ENCODE results near the gene WDFY4. TPM values are rescaled to one million over a fixed set of nuclear protein-coding genes. Genes with fewer than 3 reads are reported as not detected.

WDFY4 gene
- polyA plus RNA-seq, 1 donor from 2014 or later: 78.7 TPM

GRCh38 chr10:48880016-48880705 lies 195.5 kb downstream of the WDFY4 start:
- peaks cover 13% of the 10 kb centered on the region for H3K36me3 Mint-ChIP-seq
- H3K27ac Mint-ChIP-seq: no peak overlapping the region
- no peaks in the 10 kb centered on the region for H3K9me3 Mint-ChIP-seq
- peaks cover 0 to 4% (median 0%) of the 10 kb centered on the region in 3 donors for H3K4me1 Mint-ChIP-seq
- no peaks in the 10 kb centered on the region for H3K27me3 Mint-ChIP-seq
- no peak overlapping the region for H3K4me3 Mint-ChIP-seq

- H3K27ac Mint-ChIP-seq: no peak overlapping the region
- peaks cover 9% of the 10 kb centered on the region for H3K36me3 Mint-ChIP-seq
- no peak overlapping the region for H3K4me3 Mint-ChIP-seq
- no peaks in the 10 kb centered on the region for H3K9me3 Mint-ChIP-seq
- H3K4me1 Mint-ChIP-seq: peaks cover 0 to 4% (median 0%) of the 10 kb centered on the region in 3 donors
- H3K27me3 Mint-ChIP-seq: no peaks in the 10 kb centered on the region
Observed at GRCh38 chr10:48881937-48882336, 197.3 kb downstream of the WDFY4 start.

- peaks cover 3% of the 10 kb centered on the region for H3K36me3 Mint-ChIP-seq
- peaks cover 0 to 4% (median 0%) of the 10 kb centered on the region in 3 donors for H3K4me1 Mint-ChIP-seq
- H3K4me3 Mint-ChIP-seq: no peak overlapping the region
- H3K27me3 Mint-ChIP-seq: no peaks in the 10 kb centered on the region
- H3K9me3 Mint-ChIP-seq: no peaks in the 10 kb centered on the region
- no peak overlapping the region for H3K27ac Mint-ChIP-seq
Observed at GRCh38 chr10:48882881-48883280, 198.2 kb downstream of the WDFY4 start.

GRCh38 chr10:48883701-48884100 lies 199.0 kb downstream of the WDFY4 start:
- H3K36me3 Mint-ChIP-seq: peaks cover 3% of the 10 kb centered on the region
- no peaks in the 10 kb centered on the region for H3K9me3 Mint-ChIP-seq
- peaks cover 0 to 4% (median 0%) of the 10 kb centered on the region in 3 donors for H3K4me1 Mint-ChIP-seq
- no peak overlapping the region for H3K27ac Mint-ChIP-seq
- no peak overlapping the region for H3K4me3 Mint-ChIP-seq
- H3K27me3 Mint-ChIP-seq: no peaks in the 10 kb centered on the region

GRCh38 chr10:48884179-48885045 lies 199.7 kb downstream of the WDFY4 start:
- H3K36me3 Mint-ChIP-seq: peaks cover 2% of the 10 kb centered on the region
- no peak overlapping the region for H3K27ac Mint-ChIP-seq
- H3K27me3 Mint-ChIP-seq: no peaks in the 10 kb centered on the region
- H3K4me3 Mint-ChIP-seq: no peak overlapping the region
- H3K4me1 Mint-ChIP-seq: peaks cover 0 to 4% (median 0%) of the 10 kb centered on the region in 3 donors
- H3K9me3 Mint-ChIP-seq: no peaks in the 10 kb centered on the region

GRCh38 chr10:48885376-48885775 lies 200.7 kb downstream of the WDFY4 start:
- Mint-ChIP-seq H3K4me1 (peaks cover 0 to 4% (median 0%) of the 10 kb centered on the region in 3 donors), H3K27me3 (no peaks in the 10 kb centered on the region)

GRCh38 chr10:48887982-48888381 lies 203.3 kb downstream of the WDFY4 start:
- H3K27me3 Mint-ChIP-seq: no peaks in the 10 kb centered on the region
- H3K9me3 Mint-ChIP-seq: no peaks in the 10 kb centered on the region
- no peak overlapping the region for H3K27ac Mint-ChIP-seq
- H3K4me3 Mint-ChIP-seq: no peak overlapping the region
- peaks cover 5% of the 10 kb centered on the region for H3K36me3 Mint-ChIP-seq
- H3K4me1 Mint-ChIP-seq: peaks cover 0 to 3% (median 0%) of the 10 kb centered on the region in 3 donors

More at GRCh38 chr10:48885376-48885775, 200.7 kb downstream of the WDFY4 start:
- H3K36me3 Mint-ChIP-seq: peaks cover 2% of the 10 kb centered on the region
- H3K4me3 Mint-ChIP-seq: no peak overlapping the region
- H3K27ac Mint-ChIP-seq: no peak overlapping the region
- no peaks in the 10 kb centered on the region for H3K9me3 Mint-ChIP-seq

- H3K4me1 Mint-ChIP-seq: no peaks in the 10 kb centered on the region
- H3K27ac Mint-ChIP-seq: no peak overlapping the region
- H3K4me3 Mint-ChIP-seq: no peak overlapping the region
- H3K36me3 Mint-ChIP-seq: peaks cover 5% of the 10 kb centered on the region
- H3K27me3 Mint-ChIP-seq: no peaks in the 10 kb centered on the region
- H3K9me3 Mint-ChIP-seq: no peaks in the 10 kb centered on the region
Observed at GRCh38 chr10:48890888-48891850, 206.5 kb downstream of the WDFY4 start.

- H3K27me3 Mint-ChIP-seq: no peaks in the 10 kb centered on the region
- peaks cover 3% of the 10 kb centered on the region for H3K36me3 Mint-ChIP-seq
- H3K9me3 Mint-ChIP-seq: no peaks in the 10 kb centered on the region
- H3K4me1 Mint-ChIP-seq: peaks cover 0 to 2% (median 0%) of the 10 kb centered on the region in 3 donors
- H3K27ac Mint-ChIP-seq: no peak overlapping the region
- no peak overlapping the region for H3K4me3 Mint-ChIP-seq
Observed at GRCh38 chr10:48894911-48895802, 210.5 kb downstream of the WDFY4 start.

GRCh38 chr10:48895803-48896195 lies 211.1 kb downstream of the WDFY4 start:
- peaks cover 0 to 2% (median 0%) of the 10 kb centered on the region in 3 donors for H3K4me1 Mint-ChIP-seq
- H3K9me3 Mint-ChIP-seq: no peaks in the 10 kb centered on the region
- peaks cover 1% of the 10 kb centered on the region for H3K36me3 Mint-ChIP-seq
- H3K4me3 Mint-ChIP-seq: no peak overlapping the region
- no peaks in the 10 kb centered on the region for H3K27me3 Mint-ChIP-seq
- H3K27ac Mint-ChIP-seq: peak overlapping the region in 1 of 3 donors; percentile 96

GRCh38 chr10:48896756-48897440 lies 212.2 kb downstream of the WDFY4 start:
- H3K9me3 Mint-ChIP-seq: no peaks in the 10 kb centered on the region
- H3K27me3 Mint-ChIP-seq: no peaks in the 10 kb centered on the region
- H3K36me3 Mint-ChIP-seq: peaks cover 3% of the 10 kb centered on the region
- no peak overlapping the region for H3K27ac Mint-ChIP-seq
- peaks cover 0 to 2% (median 0%) of the 10 kb centered on the region in 3 donors for H3K4me1 Mint-ChIP-seq
- peak overlapping the region in 1 of 4 donors; percentile 34 for H3K4me3 Mint-ChIP-seq

- no peak overlapping the region for H3K4me3 Mint-ChIP-seq
- no peaks in the 10 kb centered on the region for H3K9me3 Mint-ChIP-seq
- peaks cover 0 to 2% (median 0%) of the 10 kb centered on the region in 3 donors for H3K4me1 Mint-ChIP-seq
- peaks cover 3% of the 10 kb centered on the region for H3K36me3 Mint-ChIP-seq
- H3K27ac Mint-ChIP-seq: no peak overlapping the region
- H3K27me3 Mint-ChIP-seq: no peaks in the 10 kb centered on the region
Observed at GRCh38 chr10:48897441-48897790, 212.7 kb downstream of the WDFY4 start.

GRCh38 chr10:48898426-48898825 lies 213.8 kb downstream of the WDFY4 start:
- H3K9me3 Mint-ChIP-seq: no peaks in the 10 kb centered on the region
- H3K27ac Mint-ChIP-seq: no peak overlapping the region
- H3K27me3 Mint-ChIP-seq: no peaks in the 10 kb centered on the region
- H3K4me3 Mint-ChIP-seq: no peak overlapping the region
- H3K4me1 Mint-ChIP-seq: peaks cover 0 to 2% (median 0%) of the 10 kb centered on the region in 3 donors
- peaks cover 7% of the 10 kb centered on the region for H3K36me3 Mint-ChIP-seq

Data from IgD-negative memory B cell (primary cell).